Ishikawa (cell line): Measurements from ENCODE around the gene TRIM67.

ENCODE experiments used
- RAD21 ChIP-seq: IDR thresholded peaks from 2 replicates; pipeline ENCODE4 v1.6.1; 2012; ENCODE audit warnings: low read depth
- TF ChIP-seq, protein P1 (sequence below): IDR thresholded peaks from 2 replicates; pipeline ENCODE4 v1.6.1; 2012

DNA sequence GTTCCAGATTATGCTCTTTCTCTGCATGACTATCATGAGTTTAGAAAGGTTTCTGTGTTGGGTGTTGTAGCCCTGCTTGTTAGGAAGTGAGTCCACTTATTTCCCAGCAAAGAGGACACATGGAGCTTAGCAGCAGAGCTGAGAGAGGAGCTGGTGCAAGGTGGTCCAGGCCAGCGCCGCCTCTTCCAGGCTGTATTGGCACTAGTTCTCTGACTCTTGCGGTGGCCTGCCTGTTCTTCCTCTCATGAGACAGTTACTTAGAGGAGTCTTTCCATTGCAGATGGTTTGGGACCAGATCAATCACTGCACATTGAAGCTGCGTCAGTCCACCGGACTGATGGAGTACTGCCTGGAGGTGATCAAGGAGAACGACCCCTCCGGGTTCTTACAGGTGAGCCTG, 38.0 kb downstream of the TRIM67 start:
- TF ChIP-seq, protein P1, sequence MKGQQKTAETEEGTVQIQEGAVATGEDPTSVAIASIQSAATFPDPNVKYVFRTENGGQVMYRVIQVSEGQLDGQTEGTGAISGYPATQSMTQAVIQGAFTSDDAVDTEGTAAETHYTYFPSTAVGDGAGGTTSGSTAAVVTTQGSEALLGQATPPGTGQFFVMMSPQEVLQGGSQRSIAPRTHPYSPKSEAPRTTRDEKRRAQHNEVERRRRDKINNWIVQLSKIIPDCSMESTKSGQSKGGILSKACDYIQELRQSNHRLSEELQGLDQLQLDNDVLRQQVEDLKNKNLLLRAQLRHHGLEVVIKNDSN: no peak
- TF ChIP-seq RAD21: no peak
